ENCODE measurements around the gene SIGLEC7.

DNA sequence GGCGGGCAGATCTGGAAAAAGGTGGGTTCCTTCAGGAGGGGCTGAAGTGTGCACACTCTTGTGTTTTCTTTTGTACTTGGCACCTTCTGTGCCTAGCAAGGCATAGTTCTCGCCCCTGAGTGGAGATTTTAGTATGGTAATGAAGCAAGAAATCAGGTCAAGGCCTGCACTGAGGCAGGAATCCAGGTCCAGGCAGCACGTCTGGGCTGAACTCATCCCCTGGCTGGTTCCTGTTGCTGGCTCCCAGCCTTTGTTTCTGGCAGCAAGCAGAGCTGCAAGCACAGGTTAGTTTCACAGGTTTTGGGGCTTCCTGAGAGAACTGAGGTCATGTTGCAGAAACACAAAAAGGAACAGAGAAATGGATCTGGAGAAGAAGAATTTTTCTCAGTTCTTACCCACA, 21.2 kb downstream of the SIGLEC7 start:
- no peak for TF ChIP-seq POLR2A (IDR thresholded peaks at IDR 0.05)
- TF ChIP-seq, protein P1, sequence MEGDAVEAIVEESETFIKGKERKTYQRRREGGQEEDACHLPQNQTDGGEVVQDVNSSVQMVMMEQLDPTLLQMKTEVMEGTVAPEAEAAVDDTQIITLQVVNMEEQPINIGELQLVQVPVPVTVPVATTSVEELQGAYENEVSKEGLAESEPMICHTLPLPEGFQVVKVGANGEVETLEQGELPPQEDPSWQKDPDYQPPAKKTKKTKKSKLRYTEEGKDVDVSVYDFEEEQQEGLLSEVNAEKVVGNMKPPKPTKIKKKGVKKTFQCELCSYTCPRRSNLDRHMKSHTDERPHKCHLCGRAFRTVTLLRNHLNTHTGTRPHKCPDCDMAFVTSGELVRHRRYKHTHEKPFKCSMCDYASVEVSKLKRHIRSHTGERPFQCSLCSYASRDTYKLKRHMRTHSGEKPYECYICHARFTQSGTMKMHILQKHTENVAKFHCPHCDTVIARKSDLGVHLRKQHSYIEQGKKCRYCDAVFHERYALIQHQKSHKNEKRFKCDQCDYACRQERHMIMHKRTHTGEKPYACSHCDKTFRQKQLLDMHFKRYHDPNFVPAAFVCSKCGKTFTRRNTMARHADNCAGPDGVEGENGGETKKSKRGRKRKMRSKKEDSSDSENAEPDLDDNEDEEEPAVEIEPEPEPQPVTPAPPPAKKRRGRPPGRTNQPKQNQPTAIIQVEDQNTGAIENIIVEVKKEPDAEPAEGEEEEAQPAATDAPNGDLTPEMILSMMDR (IDR thresholded peaks at IDR 0.05), result no peak
